GM12878 (cell line): ENCODE measurements around the gene FAM83D. TPM values are rescaled to one million over a fixed set of nuclear protein-coding genes. Genes with fewer than 3 reads are reported as not detected.
A peak's percentile ranks its signal among the peaks of the same experiment; 100 is the strongest.

Experiments used
- ATAC-seq: fragments of 200-7000 bp; cut with Tn5 transposase; 3 replicates; pipeline ENCODE4 v1.9.1; 2020; ENCODE audit warnings: mild to moderate bottlenecking, moderate library complexity
- BruUV-seq: library from RNA; stranded (reverse); fragments of 400-500 nt; replicated peaks from 2 replicates; lab custom pipeline; 2021; lab: Mats Ljungman, UMichigan
- CTCF ChIA-PET: fragments of 300-600 bp; sonication (Branson Sonifier 250); formaldehyde crosslinking; extraction: SDS; loops from one replicate; lab custom pipeline; 2021; ENCODE audit warnings: inconsistent platforms; lab: Yijun Ruan, JAX
- POLR2A ChIA-PET: fragments of 350-600 bp; formaldehyde crosslinking; extraction: SDS; loops from one replicate; lab custom pipeline; 2021; ENCODE audit warnings: inconsistent platforms; lab: Charles Lee
- RAD21 ChIA-PET: fragments of 300-600 bp; sonication (Branson Sonifier 250); formaldehyde crosslinking; loops from one replicate; lab custom pipeline; 2023; ENCODE audit warnings: antibody characterized with exemption; ENCODE audit not compliant: unreplicated experiment; lab: Charles Lee
- SMC1A ChIA-PET: fragments of 300-600 bp; sonication (Branson Sonifier 250); formaldehyde crosslinking; loops from one replicate; lab custom pipeline; 2023; ENCODE audit not compliant: unreplicated experiment, uncharacterized antibody; lab: Charles Lee
- DNase-seq: peaks from one replicate; pipeline ENCODE4 v3.0.0-alpha.2; 2011; ENCODE audit warnings: low read depth, low spot score
- FAIRE-seq: peaks from 3 replicates; lab custom pipeline; 2011; peaks lifted over from hg19 to GRCh38; lab: Jason Lieb, UNC
- H2AFZ ChIP-seq: 2 replicates; pipeline ENCODE4 v1.6.0; 2011; ENCODE audit warnings: low read depth, low read length, control low read depth; ENCODE audit not compliant: control insufficient read depth
- H3K27ac ChIP-seq: 2 replicates; pipeline ENCODE4 v1.5.1; 2011; ENCODE audit warnings: control low read depth; ENCODE audit not compliant: control insufficient read depth, insufficient read depth
- H3K27me3 ChIP-seq, 2 experiments: replicated peaks in 1 of 2; 2 replicates each; pipeline versions ENCODE4 v1.6.0 to v1.6.1; 2011; ENCODE audit warnings: low read length in 1 of 2; ENCODE audit not compliant: control insufficient read depth in 2 of 2, insufficient read depth in 2 of 2
- H3K36me3 ChIP-seq, 2 experiments: 2 replicates each; pipeline ENCODE4 v1.5.1; 2011; ENCODE audit warnings: low read length in 1 of 2; ENCODE audit not compliant: control insufficient read depth in 2 of 2, insufficient read depth in 2 of 2
- H3K4me1 ChIP-seq: 2 replicates; pipeline ENCODE4 v1.6.1; 2011; ENCODE audit warnings: mild to moderate bottlenecking, low read length, moderate library complexity, mixed read lengths; ENCODE audit not compliant: control insufficient read depth, insufficient read depth
- H3K4me2 ChIP-seq: 2 replicates; pipeline ENCODE4 v1.6.0; 2011; ENCODE audit warnings: control low read depth; ENCODE audit not compliant: control insufficient read depth, insufficient read depth
- H3K4me3 ChIP-seq: fragments of 200-600 bp; sonication (generic); 2 replicates; pipeline ENCODE4 v1.5.1; 2016
- H3K79me2 ChIP-seq: 2 replicates; pipeline ENCODE4 v1.6.0; 2011; ENCODE audit warnings: low read length; ENCODE audit not compliant: control insufficient read depth, insufficient read depth
- H3K9ac ChIP-seq: 2 replicates; pipeline ENCODE4 v1.8.0; 2011; ENCODE audit warnings: low read length, control low read depth, mixed read lengths; ENCODE audit not compliant: control insufficient read depth, insufficient read depth
- H3K9me3 ChIP-seq: replicated peaks from 3 replicates; pipeline ENCODE4 v1.5.1; 2011; ENCODE audit warnings: mild to moderate bottlenecking, low read length; ENCODE audit not compliant: control insufficient read depth, insufficient read depth
- H4K20me1 ChIP-seq: 2 replicates; pipeline ENCODE4 v1.6.0; 2011; ENCODE audit not compliant: control insufficient read depth, insufficient read depth
- ASH2L ChIP-seq: fragments of 300-600, 200-600 bp; sonication (generic); IDR thresholded peaks from 2 replicates; pipeline ENCODE4 v1.6.1; 2017; ENCODE audit warnings: low read depth, mild to moderate bottlenecking, borderline replicate concordance
- CREB1 ChIP-seq: IDR thresholded peaks from 2 replicates; pipeline ENCODE4 v1.6.1; 2012; ENCODE audit warnings: low read depth, mild to moderate bottlenecking, inconsistent platforms
- CREM ChIP-seq: IDR thresholded peaks from 2 replicates; pipeline ENCODE4 v1.6.1; 2014; ENCODE audit warnings: antibody characterized with exemption, low read depth
- HCFC1 ChIP-seq: fragments of 150-350 bp; IDR thresholded peaks from 2 replicates; pipeline ENCODE4 v1.6.1; 2014; ENCODE audit warnings: low read length
- NR2C1 ChIP-seq: fragments of 450-650 bp; IDR thresholded peaks from 2 replicates; pipeline ENCODE4 v1.6.1; 2017; ENCODE audit warnings: antibody characterized with exemption, mild to moderate bottlenecking, moderate library complexity
- PML ChIP-seq: IDR thresholded peaks from 2 replicates; pipeline ENCODE4 v1.6.1; 2012; ENCODE audit warnings: low read length, inconsistent platforms
- RELA ChIP-seq: fragments of 450-650 bp; IDR thresholded peaks from 2 replicates; pipeline ENCODE4 v1.8.0; 2014; ENCODE audit warnings: borderline replicate concordance; ENCODE audit not compliant: partially characterized antibody
- SPI1 ChIP-seq: IDR thresholded peaks from 2 replicates; pipeline ENCODE4 v1.6.1; 2011; ENCODE audit warnings: low read depth, mild to moderate bottlenecking, low read length, moderate library complexity, borderline replicate concordance; ENCODE audit not compliant: insufficient read depth
- TBL1XR1 ChIP-seq: IDR thresholded peaks from 2 replicates; pipeline ENCODE4 v1.6.1; 2012; ENCODE audit warnings: low read depth, low read length, improper control_type of control experiment
- TCF12 ChIP-seq: IDR thresholded peaks from 2 replicates; pipeline ENCODE4 v1.6.1; 2011; ENCODE audit warnings: low read depth, mild to moderate bottlenecking, low read length
- WRNIP1 ChIP-seq: IDR thresholded peaks from 2 replicates; pipeline ENCODE4 v1.6.1; 2011; ENCODE audit warnings: low read depth, low read length, improper control_type of control experiment, borderline replicate concordance
- WGBS: methylation state at CpG from one replicate; pipeline ENCODE4 v1.1.6; 2016; ENCODE audit warnings: low lambda C conversion rate; ENCODE audit not compliant: insufficient replicate concordance, insufficient coverage; ENCODE audit errors: missing lambda C conversion rate; 5-methylcytosine and 5-hydroxymethylcytosine counted together
- in situ Hi-C: fragments of 300-500 bp; cut with MboI; formaldehyde crosslinking; loops from 9 replicates; pipeline ENCODE4 v1.14.3; 2018; ENCODE audit warnings: mixed read lengths
- intact Hi-C: fragments of 100-400 bp; cut with micrococcal nuclease; formaldehyde crosslinking; loops from one replicate; pipeline ENCODE4 v1.14.2; 2022; ENCODE audit not compliant: unreplicated experiment
- polyA plus RNA-seq, 11 experiments: library from polyadenylated mRNA; depleted of rRNA in 4 of 11; unstranded in 6 of 11; stranded (reverse) in 5 of 11; fragments of >200 nt; fragmentation: Nextera tagmentation in 4 of 11; fragmentation: Illumina TruSeq in 1 of 11; extraction: Ambion mirVana in 4 of 11; extraction: Trizol in 1 of 11; gene quantifications; 1 replicate in 1 of 11; 2 replicates in 10 of 11; pipeline versions ENCODE4 v1.2.1 to v1.2.3, GENCODE V29; 2011 to 2016; ENCODE audit warnings: inconsistent platforms in 2 of 11, missing spikeins in 2 of 11, low read depth in 1 of 11
- total RNA-seq, 4 experiments: library from RNA; depleted of rRNA in 3 of 4; stranded (reverse); fragments of >200 nt in 3 of 4; fragmentation: Illumina TruSeq in 1 of 4; extraction: Trizol in 1 of 4; gene quantifications; 2 replicates each; pipeline versions ENCODE4 v1.2.1 to v1.2.3, GENCODE V29; 2013 to 2021
- TF ChIP-seq, protein P1 (sequence below): IDR thresholded peaks from 2 replicates; pipeline ENCODE4 v1.6.1; 2011; ENCODE audit warnings: mild to moderate bottlenecking, low read depth, low read length, moderate library complexity; ENCODE audit not compliant: insufficient replicate concordance

FAM83D gene
- total and polyA plus RNA-seq, 10 of the 15 experiments (the other 5 are each of a cell fraction or from before 2014, with no cell fraction given) = 4.5 to 34.8 (median 19.2) TPM

GRCh38 chr20:38893056-38893564 lies 33.1 kb upstream of the FAM83D start:
- intact Hi-C loops (loop anchor here (1.0 kb wide), 3 partner anchors 84 to 247 kb away; no protein-coding TSS in a partner anchor), in situ Hi-C loops (no loop called here)
- Histone ChIP-seq H3K9me3 (no peaks in the 10 kb centered on the region), H3K36me3 (peaks cover 36 to 40% of the 10 kb centered on the region in 2 experiments), H3K4me1 (peaks cover 50% of the 10 kb centered on the region), H3K27ac (peak overlapping the region; percentile 91), H3K9ac (peak overlapping the region; percentile 41; the same call in 1 of the 2 replicates), H3K27me3 (no peaks in the 10 kb centered on the region), H3K4me3 (no peak overlapping the region), H4K20me1 (no peaks in the 10 kb centered on the region), H3K79me2 (peaks cover 20% of the 10 kb centered on the region), H3K4me2 (peak overlapping the region; percentile 66), H2AFZ (peak overlapping the region; percentile 45)
- TF ChIP-seq SPI1 (peak; percentile 66; the same call in 1 of the 2 replicates), HCFC1 (0 out of 2 replicates have a peak, but pooled peaks have one; percentile 2), ASH2L (no peak), WRNIP1 (0 out of 2 replicates have a peak, but pooled peaks have one; percentile 2), CREB1 (no peak), CREM (no peak), NR2C1 (no peak), TCF12 (no peak), TBL1XR1 (no peak), RELA (no peak), PML (no peak)
- TF ChIP-seq, protein P1, sequence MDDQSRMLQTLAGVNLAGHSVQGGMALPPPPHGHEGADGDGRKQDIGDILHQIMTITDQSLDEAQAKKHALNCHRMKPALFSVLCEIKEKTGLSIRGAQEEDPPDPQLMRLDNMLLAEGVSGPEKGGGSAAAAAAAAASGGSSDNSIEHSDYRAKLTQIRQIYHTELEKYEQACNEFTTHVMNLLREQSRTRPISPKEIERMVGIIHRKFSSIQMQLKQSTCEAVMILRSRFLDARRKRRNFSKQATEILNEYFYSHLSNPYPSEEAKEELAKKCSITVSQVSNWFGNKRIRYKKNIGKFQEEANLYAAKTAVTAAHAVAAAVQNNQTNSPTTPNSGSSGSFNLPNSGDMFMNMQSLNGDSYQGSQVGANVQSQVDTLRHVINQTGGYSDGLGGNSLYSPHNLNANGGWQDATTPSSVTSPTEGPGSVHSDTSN = no peak
- ChIA-PET POLR2A (interaction anchor here (0.7 to 4.6 kb wide), 11 partner anchors 13 to 167 kb away, joined by 3 to 60 read pairs (median 14); partner anchors contain the start of gene PPP1R16B), CTCF (interaction anchor here (0.7 to 6.9 kb wide), 45 partner anchors 9 to 349 kb away, joined by 3 to 183 read pairs (median 4); partner anchors contain the start of genes ACTR5, DHX35, FAM83D and PPP1R16B), SMC1A (interaction anchor here (0.7 to 6.6 kb wide), 43 partner anchors 11 to 248 kb away, joined by 3 to 131 read pairs (median 6); partner anchors contain the start of genes ACTR5 and PPP1R16B), RAD21 (interaction anchor here (0.6 to 6.5 kb wide), 37 partner anchors 16 to 264 kb away, joined by 3 to 205 read pairs (median 6); partner anchors contain the start of genes ACTR5, FAM83D and PPP1R16B)
- TSS peak; percentile 37 for BruUV-seq
- FAIRE-seq (no peak), DNase-seq (peak; percentile 27), ATAC-seq (peak; percentile 19)
- 34% methylated on average over 6 of the region's 6 CpGs for WGBS
